Colonic mucosa (tissue), 4 donors: ENCODE data around the gene TIAM1. TPM values are rescaled to one million over a fixed set of nuclear protein-coding genes. Genes with fewer than 3 reads are reported as not detected.

ENCODE experiments used
- DNase-seq: peaks from one replicate; pipeline ENCODE4 v3.0.0-alpha.2; 2020
- H3K27ac ChIP-seq: fragments of 200-600 bp; one replicate; pipeline ENCODE4 v1.8.0; 2021
- H3K27me3 ChIP-seq: fragments of 200-600 bp; one replicate; pipeline ENCODE4 v1.8.0; 2021
- H3K36me3 ChIP-seq: fragments of 200-600 bp; one replicate; pipeline ENCODE4 v1.8.0; 2021
- H3K4me1 ChIP-seq: fragments of 200-600 bp; one replicate; pipeline ENCODE4 v1.8.0; 2021; ENCODE audit warnings: mild to moderate bottlenecking
- H3K4me3 ChIP-seq: fragments of 200-600 bp; one replicate; pipeline ENCODE4 v1.8.0; 2021
- H3K9ac ChIP-seq, 2 donors: one replicate each; pipeline ENCODE4 v1.7.0; 2013; ENCODE audit warnings: control low read depth in 2 of 2, low read depth in 2 of 2, low read length in 2 of 2
- H3K9me3 ChIP-seq: fragments of 200-600 bp; one replicate; pipeline ENCODE4 v1.8.0; 2021
- CTCF ChIP-seq: fragments of 200-600 bp; IDR thresholded peaks from one replicate; pipeline ENCODE4 v1.8.0; 2022; ENCODE audit warnings: antibody characterized with exemption, mild to moderate bottlenecking
- intact Hi-C: fragments of 100-400 bp; cut with DNase I; formaldehyde crosslinking; loops from one replicate; pipeline ENCODE4 v1.14.1; 2022
- total RNA-seq, 2 donors: library from RNA; stranded (reverse); fragmentation: NEBNext Ultra II Directional in 1 of 2; extraction: Animal tissue kit (Norgen Biotek cat#: 25700) in 1 of 2; gene quantifications; one replicate each; pipeline ENCODE4 v1.2.1, GENCODE V29; 2021
- donor health status: healthy.
- donor health status: DM: no; HTN: no; CAD: no.
- donor health status: DM: no; HTN: no; CAD: no.

TIAM1 gene
- total RNA-seq, 2 donors from 2014 or later: 5.7 to 5.8 TPM

- H3K4me1 ChIP-seq: no peaks in the 10 kb centered on the region
- intact Hi-C loops: no loop called here
- H3K4me3 ChIP-seq: no peak overlapping the region
- H3K36me3 ChIP-seq: no peaks in the 10 kb centered on the region
- no peak overlapping the region for H3K27ac ChIP-seq
- no peaks in the 10 kb centered on the region for H3K27me3 ChIP-seq
- no peak for DNase-seq
- TF ChIP-seq CTCF: no peak
- no peak overlapping the region for H3K9ac ChIP-seq
- H3K9me3 ChIP-seq: no peaks in the 10 kb centered on the region
Observed at GRCh38 chr21:31265366-31266013, 78.6 kb downstream of the TIAM1 start.

GRCh38 chr21:31264574-31264973 is 79.5 kb downstream of the TIAM1 start:
- Histone ChIP-seq H3K27ac (no peak overlapping the region), H3K9ac (no peak overlapping the region), H3K4me1 (no peaks in the 10 kb centered on the region), H3K27me3 (no peaks in the 10 kb centered on the region), H3K9me3 (no peaks in the 10 kb centered on the region), H3K4me3 (no peak overlapping the region), H3K36me3 (no peaks in the 10 kb centered on the region)
- DNase-seq: no peak
- intact Hi-C loops: no loop called here
- TF ChIP-seq CTCF: no peak

GRCh38 chr21:31262728-31263127 is 81.3 kb downstream of the TIAM1 start:
- Histone ChIP-seq H3K36me3 (no peaks in the 10 kb centered on the region), H3K27ac (no peak overlapping the region), H3K27me3 (no peaks in the 10 kb centered on the region), H3K4me1 (no peaks in the 10 kb centered on the region), H3K9me3 (no peaks in the 10 kb centered on the region), H3K9ac (no peak overlapping the region), H3K4me3 (no peak overlapping the region)
- TF ChIP-seq CTCF: no peak
- intact Hi-C loops: no loop called here
- no peak for DNase-seq

- TF ChIP-seq CTCF: no peak
- no peaks in the 10 kb centered on the region for H3K36me3 ChIP-seq
- H3K27ac ChIP-seq: no peak overlapping the region
- intact Hi-C loops: no loop called here
- no peaks in the 10 kb centered on the region for H3K9me3 ChIP-seq
- H3K4me1 ChIP-seq: no peaks in the 10 kb centered on the region
- H3K9ac ChIP-seq: no peak overlapping the region
- DNase-seq: no peak
- H3K4me3 ChIP-seq: no peak overlapping the region
- no peaks in the 10 kb centered on the region for H3K27me3 ChIP-seq
Observed at GRCh38 chr21:31261759-31262158, 82.3 kb downstream of the TIAM1 start.

GRCh38 chr21:31260790-31261189 is 83.3 kb downstream of the TIAM1 start:
- intact Hi-C loops: no loop called here
- no peaks in the 10 kb centered on the region for H3K36me3 ChIP-seq

More at GRCh38 chr21:31260790-31261189, 83.3 kb downstream of the TIAM1 start:
- no peak for TF ChIP-seq CTCF
- no peak overlapping the region for H3K4me3 ChIP-seq
- H3K4me1 ChIP-seq: no peaks in the 10 kb centered on the region
- H3K27me3 ChIP-seq: no peaks in the 10 kb centered on the region
- no peak for DNase-seq
- no peak overlapping the region for H3K27ac ChIP-seq
- H3K9ac ChIP-seq: no peak overlapping the region
- no peaks in the 10 kb centered on the region for H3K9me3 ChIP-seq
